WTC11 (cell line): ENCODE results near the gene LIMS1.

Experiments used
- AFF4 ChIP-seq: sonication (generic); formaldehyde crosslinking; IDR thresholded peaks from 2 replicates; pipeline ENCODE4 v1.8.1; 2023; ENCODE audit warnings: mild to moderate bottlenecking, missing genetic modification reagents, borderline replicate concordance
- ATF3 ChIP-seq: sonication (generic); formaldehyde crosslinking; conservative IDR thresholded peaks from 2 replicates; pipeline ENCODE4 v1.8.1; 2022; ENCODE audit warnings: mild to moderate bottlenecking, missing genetic modification reagents
- CTCF ChIP-seq: fragments of 200-600 bp; IDR thresholded peaks from 2 replicates; pipeline ENCODE4 v1.8.0; 2022; ENCODE audit warnings: antibody characterized with exemption
- ESRRA ChIP-seq: sonication (generic); formaldehyde crosslinking; IDR thresholded peaks from 2 replicates; pipeline ENCODE4 v1.8.1; 2022; ENCODE audit warnings: mild to moderate bottlenecking, missing genetic modification reagents, borderline replicate concordance
- MLX ChIP-seq: sonication (generic); formaldehyde crosslinking; IDR thresholded peaks from 2 replicates; pipeline ENCODE4 v1.8.1; 2023; ENCODE audit warnings: mild to moderate bottlenecking, missing genetic modification reagents, moderate library complexity
- NFE2L1 ChIP-seq: sonication (generic); formaldehyde crosslinking; IDR thresholded peaks from 2 replicates; pipeline ENCODE4 v1.8.1; 2023; ENCODE audit warnings: missing genetic modification reagents
- SP1 ChIP-seq: sonication (generic); formaldehyde crosslinking; conservative IDR thresholded peaks from 2 replicates; pipeline ENCODE4 v1.8.1; 2022; ENCODE audit warnings: missing genetic modification reagents
- TEAD4 ChIP-seq: sonication (generic); formaldehyde crosslinking; IDR thresholded peaks from 2 replicates; pipeline ENCODE4 v1.8.0; 2022; ENCODE audit warnings: mild to moderate bottlenecking, missing genetic modification reagents
- ZNF138 ChIP-seq: sonication (generic); formaldehyde crosslinking; conservative IDR thresholded peaks from 2 replicates; pipeline ENCODE4 v1.8.1; 2022; ENCODE audit warnings: mild to moderate bottlenecking, moderate library complexity, missing genetic modification reagents
- ZNF281 ChIP-seq: sonication (generic); formaldehyde crosslinking; IDR thresholded peaks from 2 replicates; pipeline ENCODE4 v1.8.0; 2023; ENCODE audit warnings: mild to moderate bottlenecking, missing genetic modification reagents

- TF ChIP-seq CTCF (no peak), SP1 (CRISPR knock-in tag) (no peak), MLX (no peak), AFF4 (no peak), ESRRA (CRISPR knock-in tag) (no peak), ZNF281 (CRISPR knock-in tag) (no peak), TEAD4 (no peak), ZNF138 (CRISPR knock-in tag) (no peak), NFE2L1 (CRISPR knock-in tag) (no peak), ATF3 (CRISPR knock-in tag) (no peak)
These were observed 86.9 kb downstream of the LIMS1 start for GRCh38 chr2:108621087-108621559.
